GM18502 (cell line): ENCODE results near the gene PRKCH.

Source experiments
- ATAC-seq: cut with Tn5 transposase; IDR thresholded peaks from one replicate; pipeline ENCODE4 v1.9.1; 2021; ENCODE audit warnings: mild to moderate bottlenecking; ENCODE audit not compliant: unreplicated experiment, poor library complexity

PRKCH gene

DNA sequence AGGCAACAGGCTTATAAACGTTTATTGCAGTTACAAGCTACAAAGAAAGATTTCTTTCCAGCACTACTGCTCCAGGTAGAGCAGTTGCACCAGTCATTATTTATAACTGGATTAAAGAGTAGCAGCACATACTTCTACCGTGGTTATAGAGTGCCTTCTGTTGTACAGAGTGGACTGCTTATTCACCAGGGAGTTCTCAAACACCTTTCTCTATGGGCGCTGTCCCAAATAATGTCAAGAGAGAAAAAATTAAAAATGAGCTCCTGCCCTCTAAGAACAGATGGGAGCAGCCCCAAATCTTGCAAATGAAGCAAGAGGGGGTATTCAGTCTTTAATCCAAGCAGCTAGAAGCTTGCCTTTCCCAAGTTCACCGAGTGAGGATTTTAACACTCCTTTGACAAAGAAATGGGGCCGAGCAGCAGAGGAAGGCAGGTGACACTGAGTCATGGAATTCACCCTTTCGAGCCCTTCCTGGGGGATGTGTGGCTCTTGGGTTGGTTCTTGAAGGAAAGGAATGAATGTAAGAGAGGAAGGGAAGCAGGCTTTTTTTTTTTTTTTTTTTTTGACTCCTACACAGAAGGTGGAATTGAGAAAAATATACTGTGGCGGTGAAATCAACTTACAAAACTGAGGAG is 181.2 kb downstream of the PRKCH start:
- peak; percentile 9 for ATAC-seq

DNA sequence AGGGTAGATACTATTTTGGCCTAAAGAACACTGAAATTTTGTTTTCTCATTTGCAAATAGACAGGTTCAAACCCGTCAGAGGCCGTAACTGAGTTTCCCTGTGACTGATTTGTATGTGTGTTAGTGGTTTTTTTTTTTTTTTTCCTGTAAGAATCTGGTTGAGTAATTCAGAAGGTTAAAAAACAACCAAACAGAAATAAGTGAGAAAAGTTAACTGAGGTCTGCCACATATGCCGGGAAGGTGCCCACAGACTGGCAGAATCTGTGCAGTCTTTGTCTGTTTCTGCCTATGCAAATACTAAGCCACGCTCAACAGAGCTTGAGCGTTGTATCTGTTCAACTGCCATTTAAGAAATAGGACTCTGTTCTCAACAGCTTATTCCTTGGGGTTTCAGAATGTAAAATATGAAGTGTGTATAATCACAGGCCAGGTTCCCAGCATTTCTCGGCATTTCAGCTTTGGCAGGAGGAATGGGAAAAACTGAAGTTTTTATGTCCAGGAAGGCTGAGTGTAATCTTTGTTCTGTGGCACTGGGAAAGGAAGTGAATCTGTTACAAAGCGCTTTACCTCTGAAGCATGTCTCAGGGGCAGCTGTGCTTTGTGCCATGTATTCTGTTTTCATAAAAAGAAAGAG is 181.9 kb downstream of the PRKCH start:
- peak; percentile 87 for ATAC-seq

DNA sequence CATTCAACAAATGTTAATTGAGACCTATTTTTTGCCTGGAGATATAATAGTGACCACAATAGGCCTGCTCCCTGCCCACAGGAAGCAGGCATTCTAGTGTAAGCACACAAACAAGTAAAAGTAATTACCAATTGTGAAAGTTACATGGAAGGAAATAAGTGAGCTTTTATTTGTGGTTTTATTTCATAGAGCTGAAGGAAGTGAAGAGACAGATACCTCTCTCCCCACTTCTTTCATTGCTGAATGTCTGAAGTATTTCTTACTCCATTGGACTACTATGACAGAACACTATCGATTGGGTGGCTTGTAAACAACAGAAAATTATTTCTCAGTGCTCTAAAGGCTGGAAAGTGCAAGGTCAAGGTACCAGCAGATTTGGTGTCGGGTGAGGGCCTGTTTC is 183.5 kb downstream of the PRKCH start:
- no peak for ATAC-seq

DNA sequence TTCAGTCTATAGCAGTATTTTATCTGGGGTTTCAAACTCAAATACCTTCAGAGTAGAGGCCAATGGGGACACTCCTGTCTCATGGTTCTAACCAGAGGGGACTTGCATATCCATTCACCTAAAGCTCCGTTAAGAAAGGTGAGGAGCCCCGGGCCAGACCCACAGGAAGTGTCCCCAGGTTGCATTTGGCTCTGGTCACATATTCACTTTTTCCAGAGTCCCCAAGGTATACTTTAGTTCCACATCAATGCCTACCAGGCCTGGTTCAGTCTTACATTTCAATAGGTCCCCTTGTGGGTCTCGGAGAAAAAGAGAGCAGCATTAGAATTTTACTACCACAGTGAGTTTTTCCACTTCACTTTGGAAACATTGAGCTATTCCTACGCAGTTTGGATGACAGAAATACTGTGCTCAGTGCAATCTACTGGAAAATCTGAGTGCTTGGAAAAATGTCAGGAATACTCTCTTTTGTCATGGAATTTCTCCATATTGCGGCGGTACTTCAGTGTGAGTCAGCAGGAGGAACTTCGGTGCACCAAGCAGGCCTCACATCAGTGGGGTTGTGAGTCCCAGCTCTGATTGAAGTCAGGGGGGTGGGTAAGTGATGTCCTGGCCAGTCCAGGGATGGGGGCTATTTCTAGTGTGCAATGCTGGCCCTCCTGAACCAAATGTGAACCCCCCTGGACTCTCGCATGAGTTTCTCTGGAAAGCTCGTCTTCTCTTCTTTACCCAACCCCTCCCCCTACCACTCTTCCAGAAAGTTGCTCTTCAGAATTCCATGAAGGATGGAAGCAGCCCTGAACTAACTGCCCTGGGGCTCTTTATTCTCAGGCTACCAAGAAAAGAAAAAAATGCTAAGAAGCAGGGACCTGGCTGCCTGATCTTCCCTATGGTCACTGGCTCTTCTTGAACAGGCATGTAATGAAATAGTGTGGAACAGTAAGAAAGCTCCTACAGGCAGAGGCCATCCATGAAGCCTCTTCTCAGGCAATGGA is 184.7 kb downstream of the PRKCH start:
- ATAC-seq = no peak

DNA sequence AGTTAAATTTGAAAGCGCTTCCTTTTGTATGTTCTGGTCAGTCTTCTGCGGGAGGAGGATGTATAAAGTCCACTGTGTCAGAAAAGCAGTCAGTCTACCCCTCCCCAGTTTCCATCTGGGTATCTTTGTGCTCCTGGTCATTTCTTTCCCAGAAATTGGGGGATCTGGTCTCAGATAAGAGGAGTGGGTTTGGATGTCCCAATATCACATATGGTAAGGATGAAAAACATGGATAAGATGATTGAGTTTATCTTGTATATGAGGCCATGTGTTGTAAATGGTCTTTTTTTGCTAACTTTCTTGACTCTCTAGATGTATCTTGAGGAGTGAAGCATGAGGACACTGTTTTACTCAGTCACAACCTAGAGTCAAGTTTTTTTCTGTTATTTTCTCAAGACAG is 187.1 kb downstream of the PRKCH start:
- ATAC-seq = no peak

DNA sequence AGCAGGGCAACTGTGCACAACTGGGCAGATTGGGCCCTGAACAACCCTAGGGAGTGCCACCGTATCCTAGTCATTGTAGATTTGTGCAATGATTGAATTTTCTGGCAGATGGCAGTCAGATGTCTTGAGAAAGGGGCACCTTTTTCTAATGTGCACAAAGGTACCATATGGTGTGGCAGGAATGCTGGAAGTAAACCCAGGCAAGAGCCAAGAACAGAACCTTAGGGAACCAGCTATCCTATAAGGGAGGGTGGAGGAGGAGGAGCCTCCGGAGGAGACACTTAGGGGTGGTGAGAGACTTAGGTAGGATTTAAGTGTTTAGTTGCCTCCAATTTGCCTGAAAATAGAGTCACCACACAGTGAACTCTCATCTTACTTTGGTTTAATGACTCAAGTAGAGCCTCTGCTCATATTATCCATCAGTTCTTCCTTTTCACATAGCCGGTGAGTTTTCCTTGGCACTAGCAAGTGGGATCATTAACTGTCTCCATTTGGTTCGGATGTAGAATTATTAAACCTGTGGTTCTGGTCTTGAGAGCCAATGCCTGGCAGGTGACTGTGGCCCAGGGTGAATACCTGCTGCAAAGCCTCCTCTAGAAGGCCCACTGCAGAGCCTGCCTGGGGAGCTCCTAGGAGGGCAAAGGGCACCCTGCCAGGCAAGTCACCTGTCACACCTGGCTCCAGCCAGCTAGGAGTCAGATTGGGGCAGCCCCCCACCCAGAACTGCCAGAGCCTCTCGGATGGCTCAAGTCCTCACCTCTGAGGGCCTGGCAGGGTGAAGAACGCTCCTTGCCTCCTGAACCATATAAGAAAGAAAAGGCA is 189.6 kb downstream of the PRKCH start:
- no peak for ATAC-seq

DNA sequence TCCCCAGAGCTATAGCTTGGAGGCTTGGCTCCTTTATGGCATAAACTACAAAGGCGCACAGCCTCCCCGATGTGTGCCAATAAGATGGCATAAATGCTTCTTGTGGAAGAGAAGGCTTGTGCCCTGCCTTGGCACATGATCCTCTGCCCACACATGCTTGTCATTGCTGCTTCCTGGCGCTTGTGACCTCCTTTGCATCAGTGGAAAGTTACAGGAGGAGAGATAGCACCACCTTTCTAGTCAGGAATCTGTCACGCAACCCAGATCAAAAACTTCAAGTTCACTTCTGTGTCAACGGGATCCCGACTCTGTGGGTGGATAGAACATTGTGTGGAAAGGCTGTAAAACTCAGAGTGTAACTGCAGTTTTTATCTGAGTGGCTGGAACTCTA is 190.2 kb downstream of the PRKCH start:
- ATAC-seq = no peak

DNA sequence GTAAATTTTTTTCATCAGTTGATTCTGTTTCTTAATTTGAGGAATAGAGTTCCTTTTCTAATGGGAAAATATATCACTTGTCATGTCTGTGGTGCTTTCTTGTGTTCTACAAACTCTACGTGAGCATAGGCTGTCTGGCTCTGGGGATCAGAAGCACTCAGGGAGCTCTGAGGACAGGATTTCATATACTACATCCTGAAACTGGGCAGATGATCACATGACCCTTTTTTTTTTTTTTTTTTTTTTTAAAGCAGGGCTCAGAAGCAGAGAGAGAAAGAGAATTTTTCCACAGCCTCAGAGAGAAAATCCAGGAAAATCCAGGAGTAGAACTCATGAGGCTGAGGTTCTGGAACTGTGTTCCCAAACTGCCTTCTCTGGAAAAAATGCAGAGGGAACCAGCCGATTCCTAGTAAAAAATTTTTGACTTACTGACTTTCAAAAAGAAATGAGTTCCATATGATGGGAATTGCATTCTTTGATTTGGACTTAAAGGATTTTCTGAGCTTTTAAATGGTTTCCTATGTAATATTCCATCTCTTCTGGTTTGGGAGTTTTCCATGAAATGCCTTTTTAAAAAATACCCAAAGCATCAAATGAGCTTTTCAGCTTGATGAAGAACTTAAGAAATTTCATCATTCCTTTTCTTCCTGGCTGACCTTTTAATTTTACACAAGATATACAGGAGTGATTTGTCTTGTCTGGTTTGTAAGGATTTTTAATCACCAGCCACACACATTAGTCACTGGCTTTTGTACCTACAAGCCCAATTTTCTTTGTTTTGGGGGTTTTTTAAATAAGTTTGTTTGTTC is 190.9 kb downstream of the PRKCH start:
- ATAC-seq = no peak

DNA sequence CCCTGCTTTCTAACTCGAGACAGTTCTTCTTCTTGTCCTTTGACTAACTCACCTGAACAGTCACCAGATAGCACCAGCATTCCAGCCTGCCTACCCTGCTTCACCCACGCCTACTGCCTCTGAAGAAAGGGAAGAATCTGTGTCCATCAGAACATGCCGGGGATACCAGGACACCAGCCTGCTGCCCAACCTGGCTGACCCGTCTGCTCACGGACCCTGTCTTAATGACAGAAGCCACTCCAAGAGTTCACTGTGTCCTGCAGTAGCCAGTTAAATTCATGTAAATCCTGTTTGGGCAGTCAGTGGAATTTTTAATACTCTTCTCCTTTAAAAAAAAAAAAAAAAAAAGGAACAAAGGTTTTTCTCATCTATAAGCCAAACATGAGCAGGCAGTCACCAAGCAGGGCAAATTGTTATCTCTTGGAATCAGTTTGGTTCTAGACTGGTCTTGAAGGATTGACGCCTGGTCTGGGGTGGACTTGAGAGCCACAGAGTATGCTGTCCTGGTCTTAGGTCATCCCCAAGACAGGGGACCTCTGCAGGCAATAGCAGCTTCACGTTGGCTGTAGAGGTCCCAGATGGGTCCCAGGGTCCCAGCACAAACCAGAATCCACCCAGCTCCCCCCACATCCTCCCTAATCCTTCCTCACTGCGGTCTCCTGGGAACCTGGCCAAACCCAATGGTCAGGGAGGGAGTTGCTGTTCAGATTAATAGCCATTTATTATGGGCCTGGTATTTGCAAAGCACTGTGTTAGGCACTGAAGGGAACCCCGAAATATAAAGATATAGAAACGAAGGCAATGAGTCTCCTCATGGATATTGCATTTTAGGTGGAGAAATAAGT is 192.8 kb downstream of the PRKCH start:
- ATAC-seq = no peak

DNA sequence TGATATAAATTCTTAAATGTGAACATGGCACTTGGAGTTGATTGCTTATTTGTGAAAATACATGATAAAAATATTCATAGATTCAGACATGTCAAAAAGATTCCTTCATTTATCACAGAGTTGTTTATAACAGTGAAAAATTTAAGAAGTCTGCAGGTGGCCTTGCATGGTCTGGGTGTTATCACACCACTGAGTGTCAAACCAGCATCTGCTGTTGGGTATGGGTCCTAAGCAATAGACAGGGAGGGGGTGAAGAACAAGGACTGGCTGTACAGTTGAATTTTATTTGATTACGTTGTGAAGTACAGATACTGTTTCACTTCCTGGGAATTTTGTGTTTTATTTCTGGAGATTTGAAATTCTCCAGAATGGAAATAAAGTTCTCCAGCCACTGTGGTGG is 193.5 kb downstream of the PRKCH start:
- ATAC-seq = no peak

DNA sequence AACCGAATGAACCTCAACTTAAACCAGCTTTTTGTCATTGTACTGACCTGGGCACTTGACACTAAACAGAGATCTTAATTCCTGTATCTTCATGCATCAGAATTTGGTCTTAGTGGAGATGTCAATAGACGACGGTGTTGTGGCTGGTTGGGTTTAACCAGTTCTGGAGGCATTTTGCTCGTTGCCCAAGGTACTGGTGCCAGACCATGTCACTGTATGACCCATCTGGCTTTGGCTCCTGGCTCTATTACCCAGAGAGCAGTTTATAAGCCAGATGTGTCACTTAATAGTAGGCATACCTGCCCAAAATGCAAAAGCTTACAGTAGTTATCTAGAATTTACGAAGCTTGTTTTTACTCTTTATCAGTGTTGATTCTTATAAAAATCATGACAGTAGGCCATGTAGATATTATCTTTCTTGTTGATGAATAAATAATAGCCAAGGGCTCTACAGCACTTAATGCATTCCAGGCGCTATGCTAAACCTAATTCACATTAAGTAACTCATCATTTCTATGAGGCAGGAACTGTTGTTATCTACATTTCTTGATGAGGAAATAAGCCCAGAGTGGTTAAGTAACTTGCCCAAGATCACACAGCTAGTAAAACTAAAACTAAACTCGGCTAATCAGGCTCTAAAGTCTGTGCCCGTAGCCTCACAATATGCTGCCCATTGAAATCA is 194.2 kb downstream of the PRKCH start:
- ATAC-seq = no peak

DNA sequence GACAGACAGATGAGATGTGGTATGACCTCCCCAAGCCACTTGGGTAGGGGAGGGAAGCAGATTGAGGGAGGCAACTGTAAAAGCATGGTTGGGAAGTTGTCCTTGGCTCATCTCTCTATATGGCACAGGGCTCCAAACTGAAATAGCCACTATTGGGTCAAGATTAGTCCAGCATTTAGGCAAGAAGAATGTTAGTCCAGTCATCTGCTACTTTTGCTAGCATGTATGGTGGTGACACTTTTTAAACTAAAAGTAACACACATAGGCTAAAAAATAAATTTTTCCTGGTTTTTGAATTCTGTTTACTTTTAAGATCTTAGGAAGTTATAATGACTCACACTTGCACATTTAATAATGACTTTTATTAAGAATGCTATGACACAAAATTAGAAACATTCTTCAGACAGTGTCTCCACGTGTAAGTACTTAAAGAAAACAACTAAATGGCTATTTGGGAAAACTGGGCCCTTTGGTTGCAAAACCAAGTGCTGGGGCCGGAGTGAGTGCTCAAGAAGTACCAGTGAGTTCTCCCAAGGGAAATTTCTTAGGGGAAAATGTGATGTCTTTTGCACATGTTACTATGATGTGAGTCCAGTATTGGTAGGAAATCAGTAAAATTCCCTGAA is 194.9 kb downstream of the PRKCH start:
- no peak for ATAC-seq

DNA sequence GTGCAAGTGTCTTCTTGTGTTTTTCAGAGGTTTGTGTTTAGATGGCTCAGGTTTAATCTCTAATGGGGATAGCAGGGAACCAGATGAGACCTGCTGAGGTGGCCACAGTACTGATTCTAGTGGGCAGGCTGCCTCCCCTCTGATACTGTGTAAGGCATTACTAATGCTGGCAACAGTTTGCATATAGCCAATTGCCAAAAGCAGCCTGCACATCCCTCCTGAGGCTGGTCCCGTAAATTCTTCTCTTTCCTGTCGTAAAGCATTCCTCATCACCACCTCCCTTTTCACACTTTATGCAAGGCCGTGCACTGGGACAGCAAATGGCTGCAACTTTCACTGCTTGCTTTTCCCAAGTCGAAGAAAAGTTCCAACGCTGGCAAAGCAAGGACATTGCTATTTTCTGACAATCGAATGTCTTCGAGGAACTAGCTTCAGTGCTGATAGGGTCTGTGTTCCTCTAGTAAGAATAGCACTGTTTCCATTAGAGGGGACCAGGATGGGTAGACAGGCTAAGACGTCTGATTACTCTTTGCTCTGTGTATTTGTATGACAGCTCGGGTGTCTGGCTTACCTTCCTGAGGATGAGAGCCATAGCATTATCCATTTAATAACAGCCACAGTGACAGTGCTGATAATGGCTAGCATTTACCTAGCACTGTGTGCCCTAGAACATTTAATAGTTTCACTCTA is 195.7 kb downstream of the PRKCH start:
- no peak for ATAC-seq

DNA sequence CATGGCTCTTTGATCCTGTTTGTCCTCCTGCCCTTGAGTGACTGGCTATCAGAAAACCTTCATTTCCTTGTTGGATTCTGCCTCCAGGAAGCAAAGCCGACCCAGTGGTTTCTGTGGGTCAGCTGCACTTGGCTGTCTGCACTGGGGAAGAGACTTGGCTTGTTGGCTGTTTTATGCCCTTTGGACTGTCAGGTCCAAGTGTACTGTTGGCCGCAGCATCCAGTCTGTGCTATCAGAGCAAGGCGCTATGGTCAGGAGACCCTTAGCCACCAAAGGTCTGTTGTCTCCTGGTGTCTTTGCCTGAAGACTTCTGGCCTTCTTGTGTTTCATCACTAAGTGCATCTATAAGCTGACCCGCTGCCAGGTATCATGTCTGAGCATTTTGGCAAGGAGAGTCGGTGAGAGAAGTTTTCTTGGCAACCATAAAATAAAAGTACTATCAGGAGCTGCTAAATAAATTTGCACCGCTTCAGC is 196.6 kb downstream of the PRKCH start:
- ATAC-seq = no peak

DNA sequence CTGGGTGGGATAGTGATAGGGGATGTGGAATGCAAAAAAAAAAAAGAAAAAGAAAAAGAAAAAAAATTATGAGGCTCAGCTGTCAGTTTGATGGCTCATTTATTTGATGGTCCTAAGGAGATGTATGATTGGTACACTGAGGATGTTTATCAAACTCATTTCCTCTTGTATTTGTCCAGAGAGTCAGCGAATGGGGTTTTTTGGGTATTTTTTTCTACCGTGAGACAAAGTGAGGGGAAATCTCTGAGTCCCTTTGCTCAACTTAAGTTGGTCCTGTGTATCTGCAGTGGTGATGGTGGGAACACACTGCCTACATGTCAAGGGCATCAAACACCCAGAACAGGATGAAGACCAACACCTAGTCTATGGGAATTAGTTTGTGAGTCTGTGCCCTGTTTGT is 197.0 kb downstream of the PRKCH start:
- no peak for ATAC-seq

DNA sequence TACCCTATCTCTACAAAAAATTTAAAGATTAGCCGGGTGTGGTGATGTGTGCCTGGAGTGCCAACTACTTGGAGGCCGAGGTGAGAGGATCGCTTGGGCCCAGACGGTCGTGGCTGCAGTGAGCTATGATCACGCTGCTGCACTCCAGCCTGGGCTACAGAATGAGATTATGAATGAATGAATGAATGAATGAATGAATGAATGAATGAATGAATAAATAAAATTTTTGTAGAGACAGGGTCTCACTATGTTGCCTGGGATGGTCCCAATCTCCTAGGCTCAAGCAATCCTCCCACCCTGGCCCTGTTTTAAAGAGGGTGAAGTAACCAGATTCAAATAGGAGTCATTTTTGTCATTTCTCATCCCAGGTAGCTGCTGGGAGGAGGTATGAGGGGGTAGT is 197.7 kb downstream of the PRKCH start:
- no peak for ATAC-seq

DNA sequence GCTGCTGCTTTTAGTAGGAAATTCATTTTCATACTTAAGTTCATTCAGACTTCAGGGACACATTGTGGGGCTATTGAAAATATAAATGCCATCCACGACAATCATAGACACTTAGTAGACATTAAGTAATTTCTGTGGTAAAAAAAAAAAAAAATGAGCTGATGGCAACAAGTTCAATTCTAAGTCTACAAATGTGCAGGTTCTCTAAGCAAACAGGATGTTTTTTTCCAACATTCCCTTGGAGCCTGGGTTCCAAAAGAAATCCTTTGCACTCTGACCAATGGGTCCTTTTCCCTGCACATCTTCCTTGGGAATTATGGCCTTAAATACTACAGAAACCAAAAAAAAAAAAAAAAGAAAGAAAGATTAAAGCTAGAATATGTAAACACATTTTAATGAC is 198.4 kb downstream of the PRKCH start:
- ATAC-seq = no peak
